HG02763 (cell line): ENCODE data around the gene CHADL.
A peak's percentile ranks its signal among the peaks of the same experiment; 100 is the strongest.
"Not testable (repeated sequence)": the region's sequence is repeated elsewhere in the genome, so short reads cannot be mapped to it uniquely, and the experiment has no call there.

Experiments used
- ATAC-seq: cut with Tn5 transposase; IDR thresholded peaks from one replicate; pipeline ENCODE4 v1.9.1; 2021; ENCODE audit warnings: mild to moderate bottlenecking, moderate library complexity; ENCODE audit not compliant: unreplicated experiment

Gene CHADL

GRCh38 chr22:41197038-41197972 is 43.4 kb downstream of the CHADL start:
- peak; percentile 81 for ATAC-seq

GRCh38 chr22:41193829-41194228 is 46.9 kb downstream of the CHADL start:
- ATAC-seq: no peak

GRCh38 chr22:41191467-41191866 is 49.3 kb downstream of the CHADL start:
- ATAC-seq: no peak

- ATAC-seq: no peak
These were observed 56.1 kb downstream of the CHADL start for GRCh38 chr22:41184679-41185078.

GRCh38 chr22:41181349-41182241 is 59.1 kb downstream of the CHADL start:
- ATAC-seq: no peak

- no peak for ATAC-seq
These were observed 59.8 kb downstream of the CHADL start for GRCh38 chr22:41180926-41181325.

- ATAC-seq: not testable (repeated sequence)
These were observed 60.4 kb downstream of the CHADL start for GRCh38 chr22:41180362-41180761.
